ENCODE measurements around the gene MYO7B.

The MYO7B gene

GRCh38 chr2:127627740-127628571 is 92.5 kb downstream of the MYO7B start:
- no peak for DNase-seq

GRCh38 chr2:127628767-127629614 is 93.5 kb downstream of the MYO7B start:
- DNase-seq, result no peak

GRCh38 chr2:127629637-127630036 is 94.2 kb downstream of the MYO7B start:
- no peak for DNase-seq

- no peak for DNase-seq
Measured at GRCh38 chr2:127630096-127630863, 94.8 kb downstream of the MYO7B start.

- DNase-seq, result no peak
Measured at GRCh38 chr2:127630864-127631540, 95.5 kb downstream of the MYO7B start.

- no peak for DNase-seq
Measured at GRCh38 chr2:127631541-127631996, 96.1 kb downstream of the MYO7B start.

- no peak for DNase-seq
Measured at GRCh38 chr2:127631997-127632581, 96.6 kb downstream of the MYO7B start.

- DNase-seq, result no peak
Measured at GRCh38 chr2:127632592-127633489, 97.4 kb downstream of the MYO7B start.

GRCh38 chr2:127633556-127634065 is 98.1 kb downstream of the MYO7B start:
- no peak for DNase-seq

- no peak for DNase-seq
Measured at GRCh38 chr2:127634066-127634617, 98.7 kb downstream of the MYO7B start.

GRCh38 chr2:127634626-127635379 is 99.3 kb downstream of the MYO7B start:
- no peak for DNase-seq

GRCh38 chr2:127635380-127636237 is 100.1 kb downstream of the MYO7B start:
- DNase-seq, result no peak

GRCh38 chr2:127636248-127637235 is 101.1 kb downstream of the MYO7B start:
- DNase-seq, result no peak

- no peak for DNase-seq
Measured at GRCh38 chr2:127637236-127637630, 101.8 kb downstream of the MYO7B start.

- DNase-seq, result no peak
Measured at GRCh38 chr2:127637725-127638252, 102.3 kb downstream of the MYO7B start.

GRCh38 chr2:127638361-127639110 is 103.1 kb downstream of the MYO7B start:
- DNase-seq, result no peak

Data from C1 segment of cervical spinal cord (tissue), 14 donors.